ENCODE results near the gene C12orf42.
"Not testable (repeated sequence)": the region's sequence is repeated elsewhere in the genome, so short reads cannot be mapped to it uniquely, and the experiment has no call there.

C12orf42 gene

GRCh38 chr12:103494734-103495468 lies 867 bp downstream of the C12orf42 start:
- no peak for DNase-seq (ENCODE audit: low read depth in 2 of 2)

GRCh38 chr12:103494051-103494733 lies 1.6 kb downstream of the C12orf42 start:
- no peak for DNase-seq (ENCODE audit: low read depth in 2 of 2)

GRCh38 chr12:103493199-103493598 lies 2.6 kb downstream of the C12orf42 start:
- DNase-seq (ENCODE audit: low read depth in 2 of 2) = no peak

- no peak for DNase-seq (ENCODE audit: low read depth in 2 of 2)
Measured at GRCh38 chr12:103482365-103482764, 13.4 kb downstream of the C12orf42 start.

GRCh38 chr12:103475073-103475472 lies 20.7 kb downstream of the C12orf42 start:
- DNase-seq (ENCODE audit: low read depth in 2 of 2) = no peak

- DNase-seq (ENCODE audit: low read depth in 2 of 2) = no peak
Measured at GRCh38 chr12:103470664-103471063, 25.1 kb downstream of the C12orf42 start.

GRCh38 chr12:103469719-103470118 lies 26.0 kb downstream of the C12orf42 start:
- no peak for DNase-seq (ENCODE audit: low read depth in 2 of 2)

- no peak for DNase-seq (ENCODE audit: low read depth in 2 of 2)
Measured at GRCh38 chr12:103468837-103469236, 26.9 kb downstream of the C12orf42 start.

- no peak for DNase-seq (ENCODE audit: low read depth in 2 of 2)
Measured at GRCh38 chr12:103462675-103463074, 33.1 kb downstream of the C12orf42 start.

GRCh38 chr12:103457471-103457870 lies 38.3 kb downstream of the C12orf42 start:
- DNase-seq (ENCODE audit: low read depth in 2 of 2) = no peak

GRCh38 chr12:103456006-103456405 lies 39.8 kb downstream of the C12orf42 start:
- DNase-seq (ENCODE audit: low read depth in 2 of 2) = no peak

GRCh38 chr12:103455020-103455763 lies 40.6 kb downstream of the C12orf42 start:
- no peak for DNase-seq (ENCODE audit: low read depth in 2 of 2)

GRCh38 chr12:103444983-103445382 lies 50.8 kb downstream of the C12orf42 start:
- DNase-seq (ENCODE audit: low read depth in 2 of 2) = no peak

- DNase-seq (ENCODE audit: low read depth in 2 of 2) = no peak
Measured at GRCh38 chr12:103442822-103443221, 52.9 kb downstream of the C12orf42 start.

- DNase-seq (ENCODE audit: low read depth in 2 of 2) = no peak
Measured at GRCh38 chr12:103442182-103442555, 53.6 kb downstream of the C12orf42 start.

GRCh38 chr12:103441437-103442181 lies 54.2 kb downstream of the C12orf42 start:
- DNase-seq (ENCODE audit: low read depth in 2 of 2) = no peak

- DNase-seq (ENCODE audit: low read depth in 2 of 2) = not testable (repeated sequence)
Measured at GRCh38 chr12:103434165-103435105, 61.3 kb downstream of the C12orf42 start.

GRCh38 chr12:103431950-103432349 lies 63.8 kb downstream of the C12orf42 start:
- DNase-seq (ENCODE audit: low read depth in 2 of 2) = no peak

GRCh38 chr12:103431387-103431786 lies 64.4 kb downstream of the C12orf42 start:
- DNase-seq (ENCODE audit: low read depth in 2 of 2) = no peak

GRCh38 chr12:103425674-103426073 lies 70.1 kb downstream of the C12orf42 start:
- DNase-seq (ENCODE audit: low read depth in 2 of 2) = not testable (repeated sequence)

Data from fibroblast of skin of left biceps (primary cell).